ENCODE measurements around the gene MTA1.

The MTA1 gene

DNA sequence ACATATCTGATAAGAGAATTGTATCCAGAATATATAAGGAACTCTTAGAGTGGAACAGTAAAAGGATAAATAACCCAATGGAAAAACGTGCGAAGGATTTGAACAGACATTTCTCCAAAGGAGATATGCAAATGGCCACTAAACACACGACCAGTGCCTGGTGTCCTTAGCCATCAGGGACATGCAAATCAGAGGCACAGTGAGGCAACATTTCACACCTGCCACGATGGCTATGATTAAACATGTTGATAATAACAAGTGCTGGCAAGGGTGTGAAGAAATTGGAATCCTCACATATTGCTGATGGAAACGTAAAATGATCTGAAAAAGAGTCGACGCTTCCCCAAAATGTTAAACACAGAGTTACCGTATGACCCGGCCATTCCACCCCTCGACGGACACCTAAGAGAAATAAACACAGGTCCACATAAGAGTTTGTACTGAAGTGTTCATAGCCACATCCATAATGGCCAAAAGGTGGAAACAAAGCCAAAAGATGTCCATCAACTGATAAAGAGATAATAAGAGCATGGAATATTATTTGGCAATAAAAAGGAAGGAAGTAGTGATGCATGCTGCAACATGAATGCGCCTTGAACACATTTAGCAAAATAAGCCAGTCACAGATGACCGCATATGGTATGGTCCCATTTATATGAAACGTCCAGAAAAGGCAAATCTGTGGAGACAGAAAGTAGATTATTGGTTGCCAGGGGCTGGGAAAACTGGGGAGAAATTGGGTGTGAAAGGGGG lies 100.5 kb downstream of the MTA1 start:
- no peak for DNase-seq (ENCODE audit: low read depth in 1 of 2, low spot score in 1 of 2)
